ENCODE measurements around the gene IL6.

IL6 gene

GRCh38 chr7:22713463-22713862 is 13.5 kb upstream of the IL6 start:
- no peak for TF ChIP-seq EZH2phosphoT487 (conservative IDR thresholded peaks at IDR 0.05; ENCODE audit: low read length)
- no peak for TF ChIP-seq CTCF (IDR thresholded peaks at IDR 0.05; ENCODE audit: insufficient read depth, low read length, poor library complexity, severe bottlenecking)
- no peaks in the 10 kb centered on the region for H4K20me1 ChIP-seq (ENCODE audit: low read depth, low read length)
- no peaks in the 10 kb centered on the region for H3F3A ChIP-seq (ENCODE audit: insufficient read depth)
- no peaks in the 10 kb centered on the region for H3K36me3 ChIP-seq (ENCODE audit: low read length)
- no peak overlapping the region for H3K4me2 ChIP-seq (ENCODE audit: low read depth, low read length, poor library complexity, severe bottlenecking)
- no peak overlapping the region for H3K9ac ChIP-seq (ENCODE audit: low read length)
- H3K9me3 ChIP-seq (ENCODE audit: insufficient read depth, low read length), result no peaks in the 10 kb centered on the region
- no peaks in the 10 kb centered on the region for H3K9me2 ChIP-seq (replicated peaks; ENCODE audit: insufficient read depth, low read length)
- H2AFZ ChIP-seq (ENCODE audit: low read depth, low read length, severe bottlenecking), result no peak overlapping the region
- H3K27ac ChIP-seq (ENCODE audit: low read depth, low read length), result no peak overlapping the region
- H3K27me3 ChIP-seq (ENCODE audit: low read length), result no peaks in the 10 kb centered on the region
- H3K79me2 ChIP-seq (ENCODE audit: insufficient read depth, low read length), result no peaks in the 10 kb centered on the region
- no peak overlapping the region for H3K4me3 ChIP-seq (ENCODE audit: insufficient read depth, low read length, poor library complexity, severe bottlenecking)

GRCh38 chr7:22715969-22716368 is 11.0 kb upstream of the IL6 start:
- no peak overlapping the region for H3K4me3 ChIP-seq (ENCODE audit: insufficient read depth, low read length, poor library complexity, severe bottlenecking)
- TF ChIP-seq CTCF (IDR thresholded peaks at IDR 0.05; ENCODE audit: insufficient read depth, low read length, poor library complexity, severe bottlenecking), result no peak
- no peak for TF ChIP-seq EZH2phosphoT487 (conservative IDR thresholded peaks at IDR 0.05; ENCODE audit: low read length)
- H3K27ac ChIP-seq (ENCODE audit: low read depth, low read length), result no peak overlapping the region

GRCh38 chr7:22717760-22718159 is 9.2 kb upstream of the IL6 start:
- no peaks in the 10 kb centered on the region for H3K9me2 ChIP-seq (replicated peaks; ENCODE audit: insufficient read depth, low read length)
- H4K20me1 ChIP-seq (ENCODE audit: low read depth, low read length), result no peaks in the 10 kb centered on the region
- H2AFZ ChIP-seq (ENCODE audit: low read depth, low read length, severe bottlenecking), result no peak overlapping the region
- H3K4me2 ChIP-seq (ENCODE audit: low read depth, low read length, poor library complexity, severe bottlenecking), result no peak overlapping the region
- no peaks in the 10 kb centered on the region for H3K36me3 ChIP-seq (ENCODE audit: low read length)
- H3K4me3 ChIP-seq (ENCODE audit: insufficient read depth, low read length, poor library complexity, severe bottlenecking), result no peak overlapping the region
- no peak overlapping the region for H3K9ac ChIP-seq (ENCODE audit: low read length)
- H3K9me3 ChIP-seq (ENCODE audit: insufficient read depth, low read length), result no peaks in the 10 kb centered on the region
- H3K27me3 ChIP-seq (ENCODE audit: low read length), result no peaks in the 10 kb centered on the region
- no peaks in the 10 kb centered on the region for H3F3A ChIP-seq (ENCODE audit: insufficient read depth)
- H3K79me2 ChIP-seq (ENCODE audit: insufficient read depth, low read length), result no peaks in the 10 kb centered on the region
- TF ChIP-seq EZH2phosphoT487 (conservative IDR thresholded peaks at IDR 0.05; ENCODE audit: low read length) (no peak), CTCF (IDR thresholded peaks at IDR 0.05; ENCODE audit: insufficient read depth, low read length, poor library complexity, severe bottlenecking) (no peak)
- no peak overlapping the region for H3K27ac ChIP-seq (ENCODE audit: low read depth, low read length)

More at GRCh38 chr7:22715969-22716368, 11.0 kb upstream of the IL6 start:
- H3K79me2 ChIP-seq (ENCODE audit: insufficient read depth, low read length), result no peaks in the 10 kb centered on the region
- H2AFZ ChIP-seq (ENCODE audit: low read depth, low read length, severe bottlenecking), result no peak overlapping the region
- H3F3A ChIP-seq (ENCODE audit: insufficient read depth), result no peaks in the 10 kb centered on the region
- no peak overlapping the region for H3K4me2 ChIP-seq (ENCODE audit: low read depth, low read length, poor library complexity, severe bottlenecking)
- no peak overlapping the region for H3K9ac ChIP-seq (ENCODE audit: low read length)
- no peaks in the 10 kb centered on the region for H3K27me3 ChIP-seq (ENCODE audit: low read length)
- no peaks in the 10 kb centered on the region for H3K36me3 ChIP-seq (ENCODE audit: low read length)
- no peaks in the 10 kb centered on the region for H3K9me3 ChIP-seq (ENCODE audit: insufficient read depth, low read length)
- no peaks in the 10 kb centered on the region for H4K20me1 ChIP-seq (ENCODE audit: low read depth, low read length)
- no peaks in the 10 kb centered on the region for H3K9me2 ChIP-seq (replicated peaks; ENCODE audit: insufficient read depth, low read length)

Measured in SU-DHL-6 (cell line).